Measurements from ENCODE around the gene CNBP. TPM values are rescaled to one million over a fixed set of nuclear protein-coding genes. Genes with fewer than 3 reads are reported as not detected.
A peak's percentile ranks its signal among the peaks of the same experiment; 100 is the strongest.
"Not testable (repeated sequence)": the region's sequence is repeated elsewhere in the genome, so short reads cannot be mapped to it uniquely, and the experiment has no call there.

Gene CNBP
- total and polyA plus RNA-seq, 12 donors, result 296 to 804 (median 454) TPM

DNA sequence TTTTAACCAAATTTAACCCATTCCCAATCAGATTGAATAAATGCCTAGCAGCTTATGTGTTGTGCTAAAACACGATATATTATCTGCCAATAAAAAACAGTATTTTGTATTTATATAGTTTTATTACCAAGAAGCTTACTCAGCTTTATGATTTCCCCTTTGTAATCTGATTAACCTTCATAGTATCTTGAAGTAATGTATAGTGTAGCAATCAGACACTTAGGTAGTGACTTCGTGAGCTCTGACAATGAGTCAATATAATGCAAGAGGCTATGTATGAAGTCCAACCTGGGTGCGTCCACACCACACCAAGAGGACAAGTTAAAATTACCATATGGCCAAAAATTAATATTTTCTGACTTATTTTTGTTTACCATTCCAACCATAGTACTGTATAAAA is 2.1 kb upstream of the CNBP start:
- no peaks in the 10 kb centered on the region for H3K27me3 ChIP-seq
- DNase-seq, result no peak
- peaks cover 15 to 38% of the 10 kb centered on the region in 2 donors for H3K4me1 ChIP-seq (replicated peaks in 1 of 2)
- peak overlapping the region in 1 of 5 donors; percentile 3 for H3K27ac ChIP-seq
- no peaks in the 10 kb centered on the region for H3K9me3 ChIP-seq (replicated peaks in 1 of 3)
- intact Hi-C loops (cut with DNase I), result no loop called here
- H3K4me3 ChIP-seq, result no peak overlapping the region
- H3K36me3 ChIP-seq (replicated peaks in 1 of 2), result no peaks in the 10 kb centered on the region
- WGBS, 4 donors, result 84 to 91% (median 88%) methylated on average over 3 of the region's 3 CpGs
- TF ChIP-seq, protein P1, sequence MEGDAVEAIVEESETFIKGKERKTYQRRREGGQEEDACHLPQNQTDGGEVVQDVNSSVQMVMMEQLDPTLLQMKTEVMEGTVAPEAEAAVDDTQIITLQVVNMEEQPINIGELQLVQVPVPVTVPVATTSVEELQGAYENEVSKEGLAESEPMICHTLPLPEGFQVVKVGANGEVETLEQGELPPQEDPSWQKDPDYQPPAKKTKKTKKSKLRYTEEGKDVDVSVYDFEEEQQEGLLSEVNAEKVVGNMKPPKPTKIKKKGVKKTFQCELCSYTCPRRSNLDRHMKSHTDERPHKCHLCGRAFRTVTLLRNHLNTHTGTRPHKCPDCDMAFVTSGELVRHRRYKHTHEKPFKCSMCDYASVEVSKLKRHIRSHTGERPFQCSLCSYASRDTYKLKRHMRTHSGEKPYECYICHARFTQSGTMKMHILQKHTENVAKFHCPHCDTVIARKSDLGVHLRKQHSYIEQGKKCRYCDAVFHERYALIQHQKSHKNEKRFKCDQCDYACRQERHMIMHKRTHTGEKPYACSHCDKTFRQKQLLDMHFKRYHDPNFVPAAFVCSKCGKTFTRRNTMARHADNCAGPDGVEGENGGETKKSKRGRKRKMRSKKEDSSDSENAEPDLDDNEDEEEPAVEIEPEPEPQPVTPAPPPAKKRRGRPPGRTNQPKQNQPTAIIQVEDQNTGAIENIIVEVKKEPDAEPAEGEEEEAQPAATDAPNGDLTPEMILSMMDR (IDR thresholded peaks at IDR 0.05), result no peak
- no peak for TF ChIP-seq POLR2A (IDR thresholded peaks at IDR 0.05)

DNA sequence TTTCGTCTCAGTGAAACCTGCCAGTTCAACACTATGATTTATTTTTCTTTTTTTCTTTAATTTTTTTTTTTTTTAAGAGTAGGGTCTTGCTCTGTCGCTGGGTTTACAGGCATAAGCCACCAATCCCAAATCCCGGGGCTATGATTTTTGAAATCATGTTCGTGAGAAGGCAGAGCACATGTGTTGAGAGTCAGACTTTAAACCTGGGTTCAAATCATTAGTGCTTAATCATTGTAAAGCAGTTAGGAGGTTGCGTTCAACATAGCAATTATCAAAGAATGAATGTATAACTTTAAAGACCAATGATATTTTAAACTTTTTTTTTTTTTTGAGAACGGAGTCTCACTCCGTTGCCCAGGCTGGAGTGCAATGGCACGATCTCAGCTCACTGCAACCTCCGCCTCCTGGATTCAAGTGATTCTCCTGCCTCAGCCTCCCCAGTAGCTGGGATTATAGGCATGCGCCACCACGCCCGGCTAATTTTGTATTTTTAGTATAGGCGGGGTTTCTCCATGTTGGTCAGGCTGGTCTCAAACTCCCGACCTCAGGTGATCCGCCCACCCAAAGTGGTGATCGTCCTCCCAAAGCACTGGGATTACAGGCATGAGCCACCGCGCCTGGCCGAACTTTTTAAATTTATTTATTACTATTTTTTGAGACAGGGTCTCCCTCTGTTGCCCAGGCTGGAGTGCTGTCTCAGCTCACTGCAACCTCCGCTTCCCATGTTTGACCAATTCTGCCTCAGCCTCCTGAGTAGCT is 1.3 kb upstream of the CNBP start:
- 79 to 82% (median 80%) methylated on average over 20 of the region's 20 CpGs for WGBS, 4 donors
- H3K27me3 ChIP-seq; H3K36me3 ChIP-seq (replicated peaks in 1 of 2); H3K9me3 ChIP-seq (replicated peaks in 1 of 3): not testable (repeated sequence)
- Histone ChIP-seq H3K27ac (peak overlapping the region in 3 of 5 donors; percentile 98 to 99 (median 99)), H3K4me3 (peak overlapping the region in 2 of 4 donors; percentile 82 to 84), H3K4me1 (replicated peaks in 1 of 2) (peaks cover 24 to 47% of the 10 kb centered on the region in 2 donors)
- peak in 1 of 7 donors; percentile 55 for DNase-seq
- intact Hi-C loops (cut with DNase I), result loop anchor here in 1 of 2 donors (5.0 kb wide), 1 partner anchor 62 kb away; the partner anchor contains the start of gene COPG1

DNA sequence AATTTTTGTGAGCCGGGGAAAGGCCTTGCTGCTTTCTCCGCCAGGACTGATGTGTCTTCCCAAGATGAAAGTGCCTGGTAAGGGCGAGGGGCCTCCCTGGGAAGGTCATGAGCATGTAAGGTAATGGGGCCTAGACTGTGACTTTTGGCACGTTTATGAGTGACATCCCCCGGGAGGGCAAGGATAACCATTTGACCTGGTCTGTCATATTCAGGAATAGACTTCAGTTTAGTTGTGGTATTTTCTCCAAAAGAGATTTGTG is 631 bp upstream of the CNBP start:
- H3K4me1 ChIP-seq (replicated peaks in 1 of 2), result peaks cover 30 to 53% of the 10 kb centered on the region in 2 donors
- H3K9me3 ChIP-seq (replicated peaks in 1 of 3), result no peaks in the 10 kb centered on the region
- no peaks in the 10 kb centered on the region for H3K36me3 ChIP-seq (replicated peaks in 1 of 2)
- TF ChIP-seq POLR2A (IDR thresholded peaks at IDR 0.05), result no peak
- TF ChIP-seq, protein P1 (IDR thresholded peaks at IDR 0.05), result no peak
- peak in 5 of 7 donors; percentile 35 to 69 (median 43) for DNase-seq
- no peaks in the 10 kb centered on the region for H3K27me3 ChIP-seq
- H3K4me3 ChIP-seq, result peak overlapping the region in 3 of 4 donors; percentile 65 to 84 (median 82)
- intact Hi-C loops (cut with DNase I), result loop anchor here in 1 of 2 donors (5.0 kb wide), 1 partner anchor 63 kb away; the partner anchor contains the start of gene COPG1
- 0 to 1% (median 0%) methylated on average over 3 to 5 of the region's 5 CpGs for WGBS, 4 donors
- peak overlapping the region; percentile 96 to 99 (median 99) for H3K27ac ChIP-seq

DNA sequence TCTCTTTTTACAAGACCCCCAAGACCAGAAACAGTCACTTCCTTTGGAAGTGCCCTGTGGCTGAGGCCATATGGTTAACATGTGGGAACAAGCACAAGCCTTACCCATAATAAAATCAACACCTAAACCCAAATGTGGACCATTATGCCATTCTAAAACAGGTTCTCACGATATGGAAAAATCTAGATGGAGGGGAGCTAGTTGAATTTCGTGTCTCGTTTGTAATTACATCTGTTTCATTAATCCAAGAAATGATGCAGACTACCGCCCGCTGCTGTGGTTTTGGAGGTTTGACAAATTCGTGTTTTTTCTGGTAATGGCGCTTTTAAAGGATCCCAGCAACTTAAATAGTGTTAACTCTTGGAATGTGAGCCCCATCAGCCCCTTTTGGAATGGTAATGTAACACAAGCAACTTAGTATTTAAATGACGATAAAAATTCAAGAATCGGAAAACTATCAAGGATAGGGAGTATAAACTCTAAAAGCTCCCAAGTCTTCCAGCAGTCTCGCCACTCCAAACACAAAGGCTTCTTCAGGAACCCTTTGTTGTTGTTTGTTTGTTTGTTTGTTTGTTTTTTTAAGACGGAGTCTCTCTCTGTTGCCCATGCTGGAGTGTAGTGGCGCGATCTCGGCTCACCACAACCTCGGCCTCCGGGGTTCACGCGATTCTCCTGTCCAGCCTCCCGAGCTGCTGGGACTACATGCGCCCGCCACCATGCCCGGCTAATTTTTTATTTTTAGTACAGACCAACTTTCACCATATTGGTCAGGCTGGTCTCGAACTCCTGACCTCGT is 1.1 kb downstream of the CNBP start:
- Histone ChIP-seq H3K27ac (peak overlapping the region; percentile 96 to 99 (median 99)), H3K4me1 (replicated peaks in 1 of 2) (peaks cover 45 to 67% of the 10 kb centered on the region in 2 donors), H3K4me3 (peak overlapping the region; percentile 82 to 100 (median 92)), H3K9me3 (replicated peaks in 1 of 3) (no peaks in the 10 kb centered on the region), H3K36me3 (replicated peaks in 1 of 2) (peaks cover 0 to 13% of the 10 kb centered on the region in 2 donors), H3K27me3 (no peaks in the 10 kb centered on the region)
- TF ChIP-seq POLR2A (IDR thresholded peaks at IDR 0.05), result peak in 1 of 2 donors; percentile 17
- TF ChIP-seq, protein P1 (IDR thresholded peaks at IDR 0.05), result no peak
- intact Hi-C loops (cut with DNase I), result loop anchor here in 1 of 2 donors (5.0 kb wide), 1 partner anchor 65 kb away; the partner anchor contains the start of gene COPG1
- DNase-seq, result peak in 1 of 7 donors; percentile 33
- WGBS, 4 donors, result 0 to 1% (median 1%) methylated on average over 23 to 24 of the region's 24 CpGs
